Breast epithelium (tissue), 4 donors: ENCODE measurements around the gene IKZF2. TPM values are rescaled to one million over a fixed set of nuclear protein-coding genes. Genes with fewer than 3 reads are reported as not detected.

ENCODE experiments used
- DNase-seq, 2 donors: peaks; one replicate each; pipeline ENCODE4 v3.0.0-alpha.2; 2019; ENCODE audit warnings: low spot score in 2 of 2
- H3K27ac ChIP-seq, 2 donors: fragments of 200-600 bp; sonication (generic) in 1 of 2; one replicate each; pipeline ENCODE4 v1.5.1; 2016 to 2019; ENCODE audit warnings: mild to moderate bottlenecking in 1 of 2
- H3K27me3 ChIP-seq, 2 donors: fragments of 200-600 bp; sonication (generic) in 1 of 2; one replicate each; pipeline versions ENCODE4 v1.5.1 to v1.6.0; 2017 to 2019; ENCODE audit warnings: control low read depth in 1 of 2, mild to moderate bottlenecking in 1 of 2
- H3K36me3 ChIP-seq: fragments of 200-600 bp; one replicate; pipeline ENCODE4 v1.5.1; 2019
- H3K4me1 ChIP-seq, 2 donors: fragments of 200-600 bp; sonication (generic); one replicate each; pipeline ENCODE4 v1.5.1; 2016 to 2019; ENCODE audit warnings: control low read depth in 1 of 2
- H3K4me3 ChIP-seq, 3 donors: fragments of 200-600 bp; sonication (generic); 1 replicate in 2 of 3; 2 replicates in 1 of 3; pipeline ENCODE4 v1.5.1; 2016 to 2019; ENCODE audit warnings: mild to moderate bottlenecking in 3 of 3, moderate library complexity in 2 of 3
- H3K9me3 ChIP-seq, 2 donors: fragments of 200-600 bp; sonication (generic) in 1 of 2; one replicate each; pipeline ENCODE4 v1.5.1; 2016 to 2019; ENCODE audit warnings: control low read depth in 1 of 2
- CTCF ChIP-seq, 3 donors: fragments of 450-650 bp; IDR thresholded peaks; one replicate each; pipeline ENCODE4 v1.5.1; 2016 to 2017; ENCODE audit warnings: antibody characterized with exemption in 3 of 3, mild to moderate bottlenecking in 3 of 3, moderate library complexity in 3 of 3
- POLR2A ChIP-seq: fragments of 450-650 bp; IDR thresholded peaks from one replicate; pipeline ENCODE4 v1.6.1; 2016; ENCODE audit warnings: antibody characterized with exemption, mild to moderate bottlenecking, moderate library complexity
- POLR2AphosphoS5 ChIP-seq, 3 donors: sonication (generic); formaldehyde crosslinking; IDR thresholded peaks; one replicate each; pipeline ENCODE4 v1.6.1; 2017; ENCODE audit warnings: antibody characterized with exemption in 3 of 3
- intact Hi-C: fragments of 100-400 bp; cut with DNase I; formaldehyde crosslinking; loops from one replicate; pipeline ENCODE4 v1.15.1; 2023; ENCODE audit warnings: low total_unique reads
- total RNA-seq, 3 donors: library from RNA; depleted of rRNA; stranded (reverse); fragments of >200 nt; gene quantifications; one replicate each; pipeline ENCODE4 v1.1.0, GENCODE V29; 2016

Gene IKZF2
- total RNA-seq, 3 donors from 2014 or later, result 8.0 to 34.4 (median 22.0) TPM

- Histone ChIP-seq H3K4me1 (no peaks in the 10 kb centered on the region), H3K27me3 (no peaks in the 10 kb centered on the region)
- TF ChIP-seq POLR2AphosphoS5 (IDR thresholded peaks at IDR 0.05) (no peak), CTCF (IDR thresholded peaks at IDR 0.05) (no peak), POLR2A (no peak)
Observed at GRCh38 chr2:213015387-213016165, 135.8 kb downstream of the IKZF2 start.

GRCh38 chr2:213013979-213014378, 137.4 kb downstream of the IKZF2 start:
- Histone ChIP-seq H3K4me3 (no peak overlapping the region), H3K36me3 (no peaks in the 10 kb centered on the region), H3K4me1 (no peaks in the 10 kb centered on the region), H3K27ac (no peak overlapping the region), H3K9me3 (no peaks in the 10 kb centered on the region), H3K27me3 (no peaks in the 10 kb centered on the region)
- no peak for TF ChIP-seq POLR2A
- TF ChIP-seq POLR2AphosphoS5 (IDR thresholded peaks at IDR 0.05), result no peak
- intact Hi-C loops, result no loop called here
- DNase-seq, result no peak

More at GRCh38 chr2:213015387-213016165, 135.8 kb downstream of the IKZF2 start:
- no peak overlapping the region for H3K27ac ChIP-seq
- DNase-seq, result no peak
- no peaks in the 10 kb centered on the region for H3K9me3 ChIP-seq
- intact Hi-C loops, result no loop called here
- no peak overlapping the region for H3K4me3 ChIP-seq
- H3K36me3 ChIP-seq, result no peaks in the 10 kb centered on the region

GRCh38 chr2:213011505-213011904, 139.9 kb downstream of the IKZF2 start:
- Histone ChIP-seq H3K9me3 (no peaks in the 10 kb centered on the region), H3K27me3 (no peaks in the 10 kb centered on the region), H3K4me1 (no peaks in the 10 kb centered on the region), H3K27ac (no peak overlapping the region), H3K36me3 (no peaks in the 10 kb centered on the region), H3K4me3 (no peak overlapping the region)
- TF ChIP-seq POLR2A, result no peak
- no peak for TF ChIP-seq POLR2AphosphoS5 (IDR thresholded peaks at IDR 0.05)
- no peak for TF ChIP-seq CTCF (IDR thresholded peaks at IDR 0.05)
- intact Hi-C loops, result no loop called here
- no peak for DNase-seq

- Histone ChIP-seq H3K27ac (no peak overlapping the region), H3K4me3 (no peak overlapping the region), H3K36me3 (no peaks in the 10 kb centered on the region), H3K27me3 (no peaks in the 10 kb centered on the region), H3K4me1 (no peaks in the 10 kb centered on the region), H3K9me3 (no peaks in the 10 kb centered on the region)
- no peak for DNase-seq
- TF ChIP-seq CTCF (IDR thresholded peaks at IDR 0.05), result no peak
- no peak for TF ChIP-seq POLR2AphosphoS5 (IDR thresholded peaks at IDR 0.05)
- TF ChIP-seq POLR2A, result no peak
- intact Hi-C loops, result no loop called here
Observed at GRCh38 chr2:213010106-213010779, 141.2 kb downstream of the IKZF2 start.

- DNase-seq, result no peak
- no peaks in the 10 kb centered on the region for H3K4me1 ChIP-seq
- TF ChIP-seq POLR2A (no peak), CTCF (IDR thresholded peaks at IDR 0.05) (no peak), POLR2AphosphoS5 (IDR thresholded peaks at IDR 0.05) (no peak)
- no peaks in the 10 kb centered on the region for H3K27me3 ChIP-seq
- H3K9me3 ChIP-seq, result no peaks in the 10 kb centered on the region
- no peaks in the 10 kb centered on the region for H3K36me3 ChIP-seq
- H3K4me3 ChIP-seq, result no peak overlapping the region
- H3K27ac ChIP-seq, result no peak overlapping the region
- intact Hi-C loops, result no loop called here
Observed at GRCh38 chr2:213007290-213007838, 144.0 kb downstream of the IKZF2 start.
